HG03342 (cell line): Measurements from ENCODE around the gene C3.

Experiments
- ATAC-seq: cut with Tn5 transposase; IDR thresholded peaks from one replicate; pipeline ENCODE4 v1.9.1; 2021; ENCODE audit warnings: mild to moderate bottlenecking, moderate library complexity; ENCODE audit not compliant: unreplicated experiment

The C3 gene

DNA sequence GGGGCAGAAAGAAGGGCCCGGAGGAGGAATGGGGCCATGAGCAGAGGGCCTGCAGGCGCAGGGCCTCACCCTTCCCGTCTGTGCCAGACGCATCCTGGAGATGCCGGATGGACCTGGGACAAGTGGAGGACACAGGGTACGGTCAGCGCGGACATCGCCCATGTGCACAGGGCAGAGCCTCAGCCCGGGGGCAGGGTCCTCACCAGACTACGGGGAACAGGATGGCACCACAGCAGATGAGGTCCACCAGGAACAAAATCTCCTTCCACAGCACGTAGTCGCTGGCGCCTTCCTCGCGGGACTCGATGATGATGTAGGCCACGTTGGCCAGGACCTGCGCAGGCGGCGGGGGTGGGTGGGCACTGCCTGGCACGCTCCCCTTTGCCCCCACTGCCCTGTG lies 11.4 kb upstream of the C3 start:
- no peak for ATAC-seq

DNA sequence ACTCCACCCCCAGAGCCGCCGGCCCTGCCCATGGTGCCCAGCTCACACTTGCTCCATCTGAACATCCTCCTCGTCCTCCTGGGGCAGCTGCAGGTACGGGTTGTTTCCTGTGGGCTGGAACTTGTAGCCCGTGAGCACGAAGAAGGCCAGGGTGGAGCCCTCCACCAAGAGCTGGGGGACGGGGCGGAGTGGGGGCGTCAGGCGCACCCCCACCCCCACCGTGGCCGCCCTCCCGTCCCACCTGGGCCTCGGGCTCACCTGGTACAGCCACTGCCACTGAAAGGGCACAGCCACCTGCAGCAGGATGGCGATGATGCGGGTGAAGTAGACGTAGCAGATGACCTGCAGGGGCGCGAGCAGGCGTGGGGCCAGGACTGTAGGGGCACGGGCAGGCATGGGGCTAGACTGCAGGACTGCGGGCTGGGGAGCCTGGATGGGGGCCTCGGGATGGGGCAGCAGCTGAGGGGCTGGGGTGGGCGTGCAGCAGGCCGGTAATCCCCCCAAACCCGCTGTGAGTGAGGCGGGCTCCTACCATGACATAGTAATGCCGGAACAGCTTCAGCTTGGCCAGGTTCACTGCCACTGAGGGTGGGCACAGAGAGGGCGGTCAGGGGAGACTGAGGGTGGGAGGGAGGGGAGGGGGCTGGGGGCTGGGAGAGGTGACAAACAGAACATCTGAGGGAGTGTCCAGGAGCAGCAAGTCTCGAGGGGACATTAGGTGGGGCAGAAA lies 10.7 kb upstream of the C3 start:
- ATAC-seq = no peak

DNA sequence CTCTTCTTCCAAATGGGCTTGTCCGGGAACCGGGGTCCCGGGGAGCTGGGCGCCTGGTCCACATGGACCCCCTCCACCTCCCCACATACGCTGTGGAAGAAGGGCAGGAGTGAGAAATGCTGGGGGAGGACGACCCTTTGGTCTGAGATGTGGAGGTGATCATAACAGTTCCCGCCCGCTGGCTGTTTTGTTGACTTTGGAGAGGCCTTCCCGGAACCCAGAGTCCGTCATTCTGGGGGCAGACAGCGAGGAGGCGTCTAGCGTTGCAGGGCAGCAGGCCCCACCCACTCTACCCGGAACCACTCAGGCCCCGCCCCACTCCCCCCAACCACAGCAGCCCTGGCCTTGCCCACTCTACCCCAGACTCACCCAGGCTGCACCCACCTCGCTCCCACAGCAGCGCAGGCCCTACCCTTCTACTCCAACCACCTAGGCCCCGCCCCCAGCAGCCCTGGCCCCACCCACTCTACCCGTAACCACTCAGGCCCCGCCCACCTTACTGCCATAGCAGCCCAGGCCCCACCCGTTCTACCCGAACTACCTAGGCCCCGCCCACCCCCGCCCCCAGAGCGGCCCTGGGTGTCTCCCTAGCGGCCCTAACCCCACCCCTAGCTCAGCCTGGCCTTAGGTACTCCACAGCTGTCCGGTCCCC lies 9.8 kb upstream of the C3 start:
- no peak for ATAC-seq

DNA sequence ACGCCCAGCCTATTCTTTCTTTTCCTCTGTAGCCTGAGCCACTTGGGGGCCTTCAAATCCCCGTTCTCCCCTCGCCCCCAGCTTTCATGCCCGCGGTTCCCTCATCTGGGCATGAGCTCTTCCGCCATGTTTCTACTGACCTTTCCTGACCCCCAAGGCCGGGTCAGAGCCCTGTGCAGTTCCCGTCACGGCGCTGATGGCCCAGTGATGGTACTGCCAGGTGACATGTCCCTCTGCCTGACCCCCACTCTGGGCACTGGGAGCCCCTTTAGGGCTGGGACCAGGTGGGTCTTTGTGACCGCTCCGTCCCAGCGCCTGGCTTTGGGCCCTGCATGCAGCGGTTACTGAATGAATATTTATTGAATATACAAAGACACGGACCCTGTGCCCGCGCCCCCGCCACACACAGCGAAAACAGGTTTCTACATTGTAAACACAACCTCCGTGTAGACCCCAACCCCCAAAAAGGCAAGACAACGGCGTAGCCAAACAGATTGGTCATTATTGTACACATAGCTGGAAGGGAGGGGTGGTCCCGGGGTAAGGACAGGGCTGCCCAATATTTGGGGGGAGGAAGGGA lies 9.2 kb upstream of the C3 start:
- ATAC-seq = no peak

DNA sequence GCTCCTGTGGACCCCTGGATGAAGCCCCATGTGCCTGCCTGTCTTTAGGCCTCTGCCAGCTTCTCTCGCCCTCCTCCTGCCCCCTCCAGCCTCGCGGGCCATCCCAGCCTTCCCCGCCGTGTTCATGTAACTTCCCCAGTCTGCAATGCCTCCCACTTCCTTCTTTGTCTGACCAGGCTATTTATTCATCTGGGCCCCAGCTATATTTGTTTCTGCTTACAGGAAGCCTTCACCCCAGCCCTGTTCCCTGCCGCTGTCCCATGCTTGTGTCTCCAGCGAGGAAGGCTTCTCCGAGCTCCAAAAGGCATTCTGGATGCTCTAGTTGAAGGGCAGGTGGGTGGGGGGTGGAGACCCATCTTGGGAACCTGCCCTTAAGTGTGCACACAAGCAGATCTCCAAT lies 7.9 kb upstream of the C3 start:
- no peak for ATAC-seq

DNA sequence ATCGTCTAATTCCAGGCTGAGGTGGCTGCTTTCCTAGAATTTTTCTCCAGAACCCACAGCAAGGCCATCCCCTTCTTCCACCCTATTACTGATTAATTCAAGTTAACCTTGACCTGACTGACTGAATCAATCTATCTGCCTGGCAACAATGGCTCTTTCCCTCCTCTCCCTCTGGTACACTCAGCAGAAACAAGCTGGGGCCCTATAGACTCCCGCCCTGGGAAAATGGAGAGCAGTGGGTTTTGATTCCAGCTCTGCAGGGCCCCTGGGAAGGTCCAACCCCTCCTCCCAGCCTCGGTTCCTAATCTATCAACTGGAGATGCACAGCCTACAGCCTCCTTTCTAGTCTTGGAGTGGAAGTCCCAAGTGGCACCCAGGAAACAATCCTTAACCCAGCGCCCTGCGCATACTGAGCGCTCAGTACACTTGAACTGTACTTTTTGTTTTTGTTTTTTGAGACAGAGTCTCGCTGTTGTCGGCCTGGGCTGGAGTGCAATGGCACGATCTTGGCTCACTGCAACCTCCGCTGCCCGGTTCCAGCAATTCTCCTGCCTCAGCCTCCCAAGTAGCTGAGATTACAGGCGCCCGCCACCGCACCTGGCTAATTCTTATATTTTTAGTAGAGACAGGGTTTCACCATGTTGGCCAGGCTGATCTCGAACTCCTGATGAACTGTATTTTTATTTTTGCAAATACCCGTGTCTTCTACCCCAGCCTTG lies 5.2 kb upstream of the C3 start:
- no peak for ATAC-seq

DNA sequence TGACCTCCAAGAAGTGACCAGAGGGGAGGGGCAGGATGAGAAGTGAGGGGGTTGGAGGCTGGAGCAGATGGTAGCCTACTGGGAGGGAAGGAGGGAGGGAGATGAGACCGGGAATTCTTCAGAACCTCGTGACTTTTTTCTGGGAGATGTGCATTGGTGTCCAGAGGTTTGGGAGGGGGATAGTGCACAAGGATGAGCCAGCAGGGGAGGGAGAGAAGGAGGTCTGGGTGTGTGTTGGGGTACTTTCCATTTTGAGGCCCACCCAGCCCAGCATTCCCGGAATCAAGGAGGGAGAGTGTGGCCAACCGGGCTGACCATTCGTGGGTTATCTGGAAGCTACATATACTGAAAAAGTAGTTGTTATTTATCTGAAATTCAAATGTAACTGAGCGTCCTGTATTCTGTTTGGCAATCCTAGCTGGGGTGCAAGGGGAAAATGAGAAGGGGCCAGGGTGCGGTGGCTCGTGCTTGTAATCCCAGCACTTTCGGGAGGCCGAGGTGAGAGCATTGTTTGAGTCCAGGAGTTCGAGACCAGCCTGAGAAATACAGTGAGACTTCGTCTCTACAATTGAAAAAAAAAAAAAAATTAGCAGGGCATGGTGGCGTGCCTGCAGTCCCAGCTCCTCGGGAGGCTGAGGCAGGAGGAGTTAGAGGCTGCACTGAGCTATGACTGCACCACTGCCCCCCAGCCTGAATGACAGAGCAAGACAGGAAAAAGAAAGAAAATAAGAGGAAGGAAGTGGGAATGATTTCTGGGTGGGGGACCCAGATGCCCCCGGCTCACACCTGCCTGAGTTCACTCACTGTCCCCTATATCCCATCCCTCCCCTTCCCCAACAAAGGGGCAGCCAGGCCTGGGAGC lies 4.4 kb upstream of the C3 start:
- no peak for ATAC-seq

DNA sequence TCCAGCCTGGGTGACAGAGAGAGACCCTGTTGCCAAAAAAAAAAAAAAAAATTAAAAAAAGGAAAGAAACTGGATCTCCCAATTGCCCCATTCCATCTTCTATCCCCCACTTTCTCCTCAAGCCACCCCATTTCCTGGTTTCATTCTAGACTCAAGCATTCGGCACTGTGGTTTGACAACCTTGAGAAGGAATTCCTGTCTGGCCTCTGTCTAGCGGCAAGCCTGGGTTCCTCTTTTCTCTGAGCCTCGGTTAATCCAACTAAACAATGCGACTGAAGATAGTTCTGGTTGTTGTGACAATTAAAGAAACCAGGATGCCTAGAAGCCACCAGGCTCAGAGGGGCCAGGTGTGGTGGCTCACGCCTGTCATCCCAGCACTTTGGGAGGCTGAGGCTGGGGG lies 3.3 kb upstream of the C3 start:
- no peak for ATAC-seq

DNA sequence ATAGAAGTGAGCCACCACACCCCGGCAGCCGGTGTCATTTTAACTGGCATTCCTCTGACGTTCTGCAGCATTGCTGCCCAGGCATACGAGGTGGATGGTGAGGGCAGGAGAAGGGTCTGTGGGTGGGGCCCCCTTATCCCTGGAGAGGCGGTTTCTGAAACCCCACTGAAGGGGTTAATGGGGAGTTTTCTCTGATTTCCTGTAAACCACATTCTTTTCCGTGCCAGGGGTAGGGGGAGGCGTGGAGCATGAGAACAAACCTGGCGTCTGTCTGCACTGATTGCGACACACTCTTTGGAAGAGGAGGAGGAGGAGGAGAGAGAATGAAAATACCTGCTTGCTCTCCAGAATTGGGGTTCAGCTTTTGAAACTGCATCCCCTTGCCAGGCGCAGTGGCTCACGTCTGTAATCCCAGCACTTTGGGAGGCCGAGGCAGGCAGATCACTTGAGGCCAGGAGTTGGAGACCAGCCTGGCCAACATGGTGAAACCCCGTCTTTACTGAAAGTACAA lies 2.7 kb upstream of the C3 start:
- no peak for ATAC-seq

DNA sequence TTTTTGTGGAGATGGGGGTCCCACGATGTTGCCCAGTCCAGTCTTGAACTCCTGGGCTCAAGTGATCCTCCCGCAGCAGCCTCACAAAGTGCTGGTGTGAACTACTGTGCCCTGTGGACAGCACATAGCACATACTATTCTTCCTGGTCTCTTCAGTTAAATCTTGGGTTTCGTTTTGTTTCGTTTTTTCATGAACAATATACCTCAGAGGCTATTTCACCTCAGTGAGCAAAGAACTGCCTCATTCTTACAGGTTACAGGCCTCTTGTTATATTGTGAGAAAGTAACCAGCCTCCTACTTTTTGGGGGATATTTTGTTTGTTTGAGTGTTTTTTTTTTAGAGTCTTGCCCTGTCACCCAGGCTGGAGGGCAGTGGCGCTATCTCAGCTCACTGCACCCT lies 1.3 kb upstream of the C3 start:
- peak; percentile 56 for ATAC-seq

DNA sequence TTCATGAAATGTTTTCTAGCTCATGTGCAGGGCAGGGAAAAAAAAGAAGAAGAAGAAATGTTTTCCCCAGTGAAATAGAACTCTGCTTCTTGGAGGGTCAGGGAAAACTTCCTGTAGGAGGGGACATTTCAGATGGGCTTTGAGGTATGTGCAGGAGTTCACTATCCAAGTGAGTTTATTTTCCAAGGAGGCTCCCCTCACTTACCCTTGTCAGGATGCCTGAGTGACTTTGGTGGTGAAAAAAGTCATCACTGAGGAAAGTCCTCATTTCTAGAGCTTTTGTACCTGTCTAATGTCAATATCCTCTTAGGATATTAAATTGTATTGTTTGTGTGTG lies 656 bp upstream of the C3 start:
- ATAC-seq = no peak

DNA sequence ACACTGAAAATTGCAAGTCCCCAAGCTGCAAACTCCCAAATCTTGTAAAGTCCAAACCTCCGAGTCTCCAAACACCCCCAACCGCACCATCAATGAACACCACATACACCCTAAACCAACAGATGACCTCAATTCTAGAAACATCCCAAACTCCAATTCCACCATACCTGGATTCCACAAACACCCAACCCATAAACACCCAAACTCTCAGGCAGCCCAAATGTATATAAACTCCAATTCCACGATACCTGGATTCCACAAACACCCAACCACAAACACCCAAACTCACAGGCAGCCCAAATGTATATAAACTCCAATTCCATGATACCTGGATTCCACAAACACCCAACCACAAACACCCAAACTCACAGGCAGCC lies 470 bp downstream of the C3 start:
- no peak for ATAC-seq

DNA sequence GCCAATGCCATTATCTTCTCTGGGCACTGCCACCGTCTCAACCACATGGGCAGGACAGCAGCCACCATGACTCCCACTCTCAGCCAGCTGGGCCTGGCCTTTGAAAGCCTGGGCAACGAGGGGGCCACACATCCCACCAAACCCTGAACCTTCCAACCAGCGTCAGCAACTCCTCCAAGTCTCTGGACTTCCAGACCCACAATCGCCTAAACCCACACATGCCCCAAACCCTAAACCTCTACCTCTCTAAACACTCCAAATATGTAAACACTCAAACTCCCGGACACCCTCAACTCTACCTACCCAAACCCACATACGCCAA lies 949 bp downstream of the C3 start:
- ATAC-seq = no peak

DNA sequence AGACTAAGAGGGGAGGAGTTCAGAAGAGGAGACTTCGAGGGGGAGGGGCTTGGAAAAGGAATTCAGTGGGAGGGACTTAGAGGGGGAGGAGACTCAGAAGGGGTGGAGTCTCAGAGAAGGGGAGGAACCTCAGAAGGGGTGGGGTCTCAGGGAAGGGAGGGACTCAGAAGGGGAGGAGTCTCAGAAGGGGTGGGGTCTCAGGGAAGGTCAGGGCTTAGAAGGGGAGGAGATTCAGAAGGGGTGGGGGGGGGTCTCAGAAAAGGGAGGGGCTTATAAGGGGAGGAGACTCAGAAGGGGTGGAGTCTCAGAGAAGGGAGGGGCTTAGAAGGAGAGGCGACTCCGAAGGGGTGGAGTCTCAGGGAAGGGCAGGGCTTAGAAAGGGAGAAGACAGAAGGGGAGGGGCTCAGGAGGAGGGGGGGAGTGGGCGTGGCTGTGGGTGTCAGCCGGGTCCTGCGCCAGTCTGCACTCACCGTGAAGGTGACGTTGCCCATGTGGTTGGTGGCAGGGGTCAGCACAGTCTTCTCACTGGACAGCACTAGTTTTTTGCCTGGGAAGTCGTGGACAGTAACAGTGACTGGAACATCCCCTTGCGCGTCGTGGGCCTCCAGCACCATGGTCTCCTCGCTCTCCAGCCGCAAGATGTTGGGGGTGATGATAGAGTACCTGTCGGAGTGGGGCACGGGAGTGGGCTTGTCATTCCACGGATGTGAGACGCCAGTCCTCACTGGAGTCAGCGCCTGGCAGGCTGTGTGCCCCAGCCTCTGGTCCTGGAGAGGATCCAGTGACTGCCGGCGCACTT lies 1.5 kb downstream of the C3 start:
- ATAC-seq = no peak

DNA sequence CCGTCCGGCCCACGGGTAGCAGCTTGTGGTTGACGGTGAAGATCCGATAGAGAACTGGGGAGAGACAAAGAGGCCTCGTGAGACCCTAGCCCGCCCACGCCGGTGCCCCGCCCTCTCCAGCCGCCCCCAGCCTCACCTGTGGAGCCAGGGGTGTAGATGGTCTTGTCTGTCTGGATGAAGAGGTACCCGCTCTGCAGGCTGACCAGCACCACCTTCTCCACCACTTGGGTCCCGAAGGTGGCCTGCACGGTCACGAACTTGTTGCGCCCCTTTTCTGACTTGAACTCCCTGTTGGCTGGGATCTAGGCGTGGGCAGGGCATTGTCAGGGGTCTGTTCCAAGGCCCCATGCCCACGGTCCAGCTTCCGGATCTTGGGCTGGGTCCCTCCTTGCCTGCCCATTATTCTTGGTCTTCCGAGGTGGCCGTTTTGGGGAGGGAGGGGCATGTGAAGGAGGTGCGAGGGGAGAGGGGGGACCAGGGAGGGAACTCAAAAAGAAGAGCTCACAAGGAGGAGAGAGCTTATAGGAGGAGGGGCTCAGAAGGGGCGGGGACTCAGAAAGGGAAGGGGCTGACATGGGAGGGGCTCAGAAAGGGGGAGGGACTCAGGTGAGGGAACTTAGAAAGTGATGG lies 2.2 kb downstream of the C3 start:
- no peak for ATAC-seq

DNA sequence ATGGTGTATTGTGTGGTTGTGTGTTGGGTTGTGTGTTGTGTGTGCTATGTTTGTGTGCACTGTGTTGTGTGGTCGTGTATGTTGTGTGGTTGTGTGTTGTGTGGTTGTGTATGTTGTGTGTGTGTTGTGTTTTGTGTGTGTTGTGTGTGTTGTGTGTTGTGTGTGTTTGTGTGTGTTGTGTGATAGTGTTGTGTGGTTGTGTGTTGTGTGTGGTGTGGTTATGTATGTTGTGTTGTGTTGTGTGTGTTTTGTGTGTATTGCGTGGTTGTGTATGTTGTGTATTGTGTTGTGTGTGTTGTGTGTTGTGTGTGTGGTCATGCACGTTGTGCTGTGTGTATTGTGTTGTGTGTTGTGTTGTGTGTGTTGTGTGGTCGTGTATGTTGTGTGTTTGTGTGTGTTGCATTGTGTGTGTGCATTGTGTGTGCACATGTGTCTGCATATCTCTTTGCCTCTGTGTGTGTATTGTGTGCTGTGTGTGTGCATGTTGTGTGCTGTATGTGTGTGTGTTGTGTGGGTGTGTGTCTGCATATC lies 2.9 kb downstream of the C3 start:
- ATAC-seq = no peak

DNA sequence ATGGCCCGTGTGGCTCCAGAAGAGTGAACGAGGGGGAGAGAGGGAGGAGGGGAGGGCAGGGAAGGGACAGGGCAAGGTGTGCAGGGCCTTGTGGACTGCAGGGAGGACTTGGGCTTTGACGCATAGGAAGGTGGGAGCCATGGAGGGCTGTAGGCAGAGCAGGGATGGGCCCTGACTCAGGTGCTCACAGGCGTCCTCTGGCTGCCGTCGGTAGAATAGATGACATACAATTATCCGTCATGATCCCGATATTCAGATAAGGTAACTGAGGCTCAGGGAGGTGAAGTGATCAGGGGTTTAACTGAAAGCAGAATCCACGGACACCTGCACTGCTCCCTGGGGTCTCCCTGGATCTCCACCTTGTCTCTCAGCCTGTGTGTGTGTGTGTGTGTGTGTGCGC lies 3.4 kb downstream of the C3 start:
- ATAC-seq = no peak

DNA sequence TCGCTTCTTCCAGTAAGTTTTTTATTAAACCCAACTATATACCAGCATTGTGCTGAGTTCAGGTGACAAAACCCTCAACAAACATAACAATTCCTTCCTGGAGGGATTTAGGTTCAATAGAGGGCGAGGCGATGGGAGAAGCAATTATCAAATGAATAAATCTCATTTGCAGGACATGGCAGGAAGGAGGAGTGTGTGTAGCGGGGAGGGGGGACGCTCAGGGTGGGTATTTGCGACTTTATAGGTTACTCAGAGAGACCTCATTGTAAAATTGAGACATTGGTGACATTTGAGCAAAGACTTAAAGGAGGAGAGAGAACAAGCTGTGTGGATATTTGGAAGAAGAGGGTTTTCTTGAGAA lies 3.9 kb downstream of the C3 start:
- no peak for ATAC-seq

DNA sequence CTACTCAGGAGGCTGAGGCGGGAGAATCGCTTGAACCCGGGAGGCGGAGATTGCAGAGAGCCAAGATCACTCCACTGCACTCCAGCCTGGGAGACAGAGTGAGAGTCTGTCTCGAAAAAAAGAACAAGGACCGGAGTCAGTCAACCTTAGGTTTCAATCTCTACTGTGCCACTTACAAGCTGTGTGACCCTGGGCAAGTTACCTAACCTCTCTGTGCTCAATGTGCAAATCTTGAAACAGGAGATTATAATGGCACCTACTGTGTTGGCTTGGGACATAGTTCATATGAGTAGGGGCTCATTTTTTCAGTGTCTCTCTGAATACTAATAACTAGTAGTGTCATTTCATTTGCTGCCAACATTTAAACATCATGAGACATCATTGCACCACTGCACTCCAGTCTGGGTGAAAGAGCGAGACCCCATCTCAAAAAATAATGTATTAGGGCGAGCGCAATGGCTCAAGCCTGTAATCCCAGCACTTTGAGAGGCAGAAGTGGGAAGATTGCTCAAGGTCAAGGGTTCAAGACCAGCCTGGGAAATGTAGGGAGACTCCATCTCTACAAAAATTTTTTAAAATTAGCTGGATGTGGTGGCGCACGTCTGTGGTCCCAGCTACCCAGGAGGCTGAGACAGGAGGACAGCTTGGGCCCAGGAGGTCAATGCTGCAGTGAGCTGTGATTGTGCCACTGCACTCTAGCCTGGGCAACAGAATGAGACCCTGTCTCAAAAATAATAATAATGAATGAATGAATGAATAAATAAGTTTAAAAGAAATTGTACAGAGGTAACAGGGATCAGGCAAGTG lies 5.5 kb downstream of the C3 start:
- ATAC-seq = no peak
